DOHH2 (cell line): ENCODE measurements around the gene METAP1D.

Experiments
- CTCF ChIP-seq: fragments of 200-600 bp; sonication (generic); IDR thresholded peaks from one replicate; pipeline ENCODE4 v1.5.1; 2014; ENCODE audit warnings: antibody characterized with exemption, mild to moderate bottlenecking, low read depth, low read length; ENCODE audit not compliant: poor library complexity, severe bottlenecking
- EZH2phosphoT487 ChIP-seq: fragments of 200-600 bp; sonication (generic); IDR thresholded peaks from 2 replicates; pipeline ENCODE4 v1.6.1; 2017; ENCODE audit warnings: borderline replicate concordance, mild to moderate bottlenecking, antibody characterized with exemption, low read length, moderate library complexity, mixed read lengths

GRCh38 chr2:172070936-172071335 is 71.2 kb downstream of the METAP1D start:
- TF ChIP-seq CTCF (no peak), EZH2phosphoT487 (no peak)
